GM12865 (cell line): ENCODE data around the gene SESN1.
A peak's percentile ranks its signal among the peaks of the same experiment; 100 is the strongest.
"Not testable (repeated sequence)": the region's sequence is repeated elsewhere in the genome, so short reads cannot be mapped to it uniquely, and the experiment has no call there.

Experiments
- DNase-seq: peaks from one replicate; pipeline ENCODE4 v3.0.0; 2010; ENCODE audit warnings: low read depth
- H3K4me3 ChIP-seq: 2 replicates; pipeline ENCODE4 v1.5.1; 2011; ENCODE audit warnings: mild to moderate bottlenecking, low read depth, low read length, control low read depth
- CTCF ChIP-seq: IDR thresholded peaks from 2 replicates; pipeline ENCODE4 v1.5.1; 2011; ENCODE audit warnings: low read length, control low read depth, low read depth, inconsistent platforms; ENCODE audit not compliant: insufficient read depth; ENCODE audit errors: missing control alignments

Gene SESN1

DNA sequence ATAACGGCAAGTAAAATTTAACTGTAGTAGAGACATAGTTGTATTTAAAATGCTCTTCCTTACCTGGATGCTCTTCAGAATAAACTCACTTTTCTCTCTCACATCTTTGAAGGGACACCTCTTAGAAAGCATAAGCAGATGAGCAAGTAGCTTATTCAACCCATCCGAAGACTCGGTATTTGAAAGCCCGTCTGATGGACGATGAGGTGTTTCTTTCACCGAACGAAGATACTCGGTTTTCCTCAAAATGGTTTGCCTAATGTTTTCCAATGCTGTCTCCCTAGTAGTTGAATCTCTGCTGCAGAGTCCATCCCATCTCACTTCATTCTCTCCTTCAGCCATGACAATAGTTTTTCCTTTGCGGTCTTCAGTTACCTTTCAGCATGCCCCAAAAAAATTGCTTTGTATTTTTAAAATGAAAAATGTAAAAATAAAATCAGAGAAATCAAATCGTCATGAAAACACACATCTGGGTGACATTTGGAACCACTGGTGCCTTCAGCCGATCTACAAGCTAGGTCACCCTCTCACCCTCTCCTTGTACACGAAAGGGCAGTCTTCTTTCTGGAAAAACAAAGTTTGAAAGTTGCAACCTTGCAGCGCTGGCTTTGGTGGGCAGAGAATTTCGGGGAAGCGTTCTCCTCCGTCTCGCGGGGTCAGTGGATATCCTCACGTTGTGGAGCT lies 772 bp downstream of the SESN1 start:
- no peak for TF ChIP-seq CTCF
- peak overlapping the region; percentile 77 for H3K4me3 ChIP-seq
- DNase-seq, result no peak

- TF ChIP-seq CTCF, result no peak
- no peak for DNase-seq
- no peak overlapping the region for H3K4me3 ChIP-seq
Measured at GRCh38 chr6:109092074-109092473, 2.6 kb downstream of the SESN1 start.

GRCh38 chr6:109091314-109092024 lies 3.2 kb downstream of the SESN1 start:
- DNase-seq, result no peak
- H3K4me3 ChIP-seq, result no peak overlapping the region
- no peak for TF ChIP-seq CTCF

DNA sequence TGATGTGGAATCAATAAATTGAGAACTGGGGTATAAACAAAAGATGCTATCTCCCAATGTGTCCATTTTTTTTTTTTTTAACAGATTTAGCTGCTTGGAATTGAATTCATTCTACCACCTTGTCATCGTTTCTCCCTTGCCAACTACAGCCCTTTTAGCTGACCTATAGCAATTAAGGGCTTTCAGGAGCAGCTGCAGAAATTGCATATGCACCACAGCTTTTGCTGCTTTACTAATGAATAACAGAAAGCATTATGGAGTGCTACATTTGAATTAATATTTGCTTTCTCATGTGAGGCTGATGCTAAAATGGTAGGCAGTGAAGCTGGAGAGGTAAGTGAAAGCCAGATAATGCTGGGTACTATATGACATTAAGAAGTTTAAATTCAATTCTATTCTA lies 5.7 kb downstream of the SESN1 start:
- no peak for TF ChIP-seq CTCF
- no peak for DNase-seq
- no peak overlapping the region for H3K4me3 ChIP-seq

DNA sequence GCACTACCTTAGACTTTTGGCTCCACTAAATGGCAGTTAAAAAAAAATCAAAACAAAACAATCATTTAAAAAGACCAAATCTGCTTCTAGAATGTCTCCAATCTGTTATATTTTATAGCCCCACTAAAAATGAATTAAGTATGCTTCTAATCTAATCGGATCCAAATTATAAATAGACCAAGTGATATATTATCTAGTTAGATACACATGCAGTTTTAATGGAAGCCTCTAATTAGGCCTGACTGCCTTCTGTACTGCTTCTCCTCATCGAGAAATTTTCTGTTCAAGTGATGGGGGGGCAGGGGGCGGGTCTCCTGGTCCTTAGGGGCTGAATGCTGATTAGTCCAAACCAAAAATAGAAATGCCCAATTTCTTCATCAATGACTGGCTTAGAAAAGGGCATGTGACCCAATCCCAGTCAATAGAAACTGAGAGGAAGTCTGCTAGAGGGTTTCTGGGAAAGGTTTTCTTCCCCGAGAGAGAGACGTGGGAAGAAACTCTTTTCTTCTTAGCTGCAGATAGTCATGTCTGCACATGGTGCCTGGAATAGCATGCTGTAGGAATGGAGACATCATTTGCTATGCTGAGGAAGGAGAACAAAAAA lies 6.9 kb downstream of the SESN1 start:
- DNase-seq, result no peak
- TF ChIP-seq CTCF, result no peak
- no peak overlapping the region for H3K4me3 ChIP-seq

GRCh38 chr6:109084146-109084545 lies 10.5 kb downstream of the SESN1 start:
- not testable (repeated sequence) for DNase-seq, H3K4me3 ChIP-seq

GRCh38 chr6:109083657-109084056 lies 11.0 kb downstream of the SESN1 start:
- DNase-seq, result no peak
- H3K4me3 ChIP-seq, result no peak overlapping the region
- TF ChIP-seq CTCF, result no peak
